SK-N-SH (cell line): ENCODE results near the gene ATF6. TPM values are rescaled to one million over a fixed set of nuclear protein-coding genes. Genes with fewer than 3 reads are reported as not detected.

Experiments used
- CTCF ChIA-PET: fragments of 300-600, 350-600 bp; formaldehyde crosslinking; extraction: SDS; loops from one replicate; lab custom pipeline; 2021; lab: Yijun Ruan, JAX
- POLR2A ChIA-PET: fragments of 350-600 bp; sonication (Branson Sonifier 250); formaldehyde crosslinking; extraction: SDS; loops from one replicate; lab custom pipeline; 2020; ENCODE audit warnings: antibody characterized with exemption, inconsistent platforms; lab: Yijun Ruan, JAX
- DNase-seq: peaks from one replicate; pipeline ENCODE4 v3.0.0; 2012
- H2AFZ ChIP-seq: fragments of 200-600 bp; sonication (generic); 2 replicates; pipeline ENCODE4 v1.8.1; 2016; ENCODE audit warnings: antibody characterized with exemption, mild to moderate bottlenecking, low read depth
- H3F3A ChIP-seq: fragments of 200-600 bp; sonication (generic); replicated peaks from 2 replicates; pipeline ENCODE3; 2016; ENCODE audit warnings: antibody characterized with exemption, mild to moderate bottlenecking; ENCODE audit not compliant: insufficient read depth
- H3K27ac ChIP-seq, 2 experiments: fragments of 200-500 bp in 1 of 2; fragments of 200-600 bp in 1 of 2; sonication (Bioruptor generic) in 1 of 2; sonication (generic), shearing (Covaris generic) in 1 of 2; 2 replicates each; pipeline versions ENCODE4 v1.5.1 to v1.6.1; 2014 to 2016; ENCODE audit warnings: low read depth in 2 of 2, inconsistent platforms in 1 of 2, low read length in 1 of 2, mild to moderate bottlenecking in 1 of 2, mixed read lengths in 1 of 2
- H3K27me3 ChIP-seq: fragments of 200-600 bp; sonication (generic), shearing (Covaris generic); 2 replicates; pipeline ENCODE4 v1.6.1; 2016; ENCODE audit warnings: mixed run types; ENCODE audit not compliant: insufficient read depth
- H3K36me3 ChIP-seq, 2 experiments: fragments of 200-500 bp in 1 of 2; fragments of 200-600 bp in 1 of 2; sonication (Bioruptor generic) in 1 of 2; sonication (generic) in 1 of 2; replicated peaks in 1 of 2; 2 replicates each; pipeline versions ENCODE3 to v1.5.1; 2014 to 2016; ENCODE audit warnings: low read length in 1 of 2, mild to moderate bottlenecking in 1 of 2; ENCODE audit not compliant: insufficient read depth in 2 of 2, control insufficient read depth in 1 of 2
- H3K4me1 ChIP-seq, 2 experiments: fragments of 200-500 bp in 1 of 2; fragments of 200-600 bp in 1 of 2; sonication (Bioruptor generic) in 1 of 2; sonication (generic), shearing (Covaris generic) in 1 of 2; 2 replicates each; pipeline versions ENCODE4 v1.5.1 to v1.6.1; 2014 to 2016; ENCODE audit warnings: low read depth in 1 of 2, low read length in 1 of 2, mixed run types in 1 of 2; ENCODE audit not compliant: insufficient read depth in 2 of 2, control insufficient read depth in 1 of 2
- H3K4me2 ChIP-seq: fragments of 200-600 bp; sonication (generic), shearing (Covaris generic); 2 replicates; pipeline ENCODE4 v1.6.1; 2017; ENCODE audit warnings: mixed run types
- H3K4me3 ChIP-seq, 2 experiments: fragments of 200-500 bp in 1 of 2; fragments of 200-600 bp in 1 of 2; sonication (Bioruptor generic) in 1 of 2; sonication (generic), shearing (Covaris generic) in 1 of 2; 2 replicates each; pipeline versions ENCODE4 v1.5.1 to v1.8.1; 2014 to 2016; ENCODE audit warnings: low read depth in 2 of 2, inconsistent platforms in 1 of 2, low read length in 1 of 2, mild to moderate bottlenecking in 1 of 2, mixed read lengths in 1 of 2, moderate library complexity in 1 of 2
- H3K79me2 ChIP-seq: fragments of 200-600 bp; sonication (generic); 2 replicates; pipeline ENCODE4 v1.8.1; 2017; ENCODE audit warnings: mild to moderate bottlenecking; ENCODE audit not compliant: insufficient read depth
- H3K9ac ChIP-seq: fragments of 200-600 bp; sonication (generic); 2 replicates; pipeline ENCODE4 v1.6.1; 2017; ENCODE audit warnings: mixed run types
- H3K9me2 ChIP-seq: fragments of 200-600 bp; sonication (generic); 2 replicates; pipeline ENCODE4 v1.6.1; 2017; ENCODE audit warnings: mixed run types
- H3K9me3 ChIP-seq: fragments of 200-600 bp; sonication (generic); 2 replicates; pipeline ENCODE4 v1.6.1; 2017; ENCODE audit warnings: mixed run types, mild to moderate bottlenecking, moderate library complexity
- H4K20me1 ChIP-seq: fragments of 200-600 bp; sonication (generic); 2 replicates; pipeline ENCODE4 v1.6.1; 2017; ENCODE audit warnings: mild to moderate bottlenecking, mixed run types; ENCODE audit not compliant: insufficient read depth
- CHD2 ChIP-seq: fragments of 150-350 bp; IDR thresholded peaks from 2 replicates; pipeline ENCODE4 v1.6.1; 2018; ENCODE audit warnings: low read length; ENCODE audit not compliant: partially characterized antibody
- CTCF ChIP-seq: fragments of 200-600 bp; sonication (generic); IDR thresholded peaks from 2 replicates; pipeline ENCODE4 v1.6.1; 2017; ENCODE audit warnings: antibody characterized with exemption, mild to moderate bottlenecking, moderate library complexity
- ELF1 ChIP-seq: IDR thresholded peaks from 2 replicates; pipeline ENCODE4 v1.4.0; 2012
- FOSL2 ChIP-seq: IDR thresholded peaks from 2 replicates; pipeline ENCODE4 v1.4.0; 2012; ENCODE audit warnings: low read depth, mild to moderate bottlenecking, moderate library complexity, borderline replicate concordance
- FOXM1 ChIP-seq: IDR thresholded peaks from 2 replicates; pipeline ENCODE4 v1.4.0; 2012; ENCODE audit warnings: low read depth, mild to moderate bottlenecking
- GABPA ChIP-seq: IDR thresholded peaks from 2 replicates; pipeline ENCODE4 v1.4.0; 2012; ENCODE audit warnings: low read depth, mild to moderate bottlenecking
- GATA2 ChIP-seq: sonication (generic); formaldehyde crosslinking; IDR thresholded peaks from 2 replicates; pipeline ENCODE4 v1.5.0; 2020; ENCODE audit warnings: mild to moderate bottlenecking, missing genetic modification reagents
- IRF3 ChIP-seq: fragments of 150-350 bp; IDR thresholded peaks from 2 replicates; pipeline ENCODE4 v1.6.1; 2016; ENCODE audit warnings: mild to moderate bottlenecking, low read depth, low read length
- JUND ChIP-seq: IDR thresholded peaks from 2 replicates; pipeline ENCODE4 v1.4.0; 2012
- MAX ChIP-seq: IDR thresholded peaks from 2 replicates; pipeline ENCODE4 v1.4.0; 2012; ENCODE audit warnings: low read depth
- MEF2A ChIP-seq: IDR thresholded peaks from 2 replicates; pipeline ENCODE4 v1.4.0; 2012; ENCODE audit warnings: low read depth, borderline replicate concordance
- MXI1 ChIP-seq: IDR thresholded peaks from 2 replicates; pipeline ENCODE4 v1.6.1; 2012; ENCODE audit warnings: mild to moderate bottlenecking, low read depth, low read length, improper control_type of control experiment
- POLR2AphosphoS5 ChIP-seq: IDR thresholded peaks from 2 replicates; pipeline ENCODE4 v1.6.1; 2012; ENCODE audit warnings: low read depth, low read length
- RCOR1 ChIP-seq: fragments of 150-350 bp; IDR thresholded peaks from 2 replicates; pipeline ENCODE4 v1.6.1; 2017; ENCODE audit warnings: antibody characterized with exemption, low read length
- RXRA ChIP-seq: IDR thresholded peaks from 2 replicates; pipeline ENCODE4 v1.4.0; 2012; ENCODE audit warnings: low read depth, mild to moderate bottlenecking, borderline replicate concordance
- SMC3 ChIP-seq: IDR thresholded peaks from 2 replicates; pipeline ENCODE4 v1.6.1; 2012; ENCODE audit warnings: low read depth, low read length, improper control_type of control experiment
- TAF1 ChIP-seq: IDR thresholded peaks from 2 replicates; pipeline ENCODE4 v1.6.1; 2012; ENCODE audit warnings: low read depth, mild to moderate bottlenecking, low read length, moderate library complexity, borderline replicate concordance
- TEAD4 ChIP-seq: IDR thresholded peaks from 2 replicates; pipeline ENCODE4 v1.4.0; 2012; ENCODE audit warnings: mild to moderate bottlenecking, borderline replicate concordance; ENCODE audit not compliant: insufficient read depth
- USF2 ChIP-seq: fragments of 150-350 bp; IDR thresholded peaks from 2 replicates; pipeline ENCODE4 v1.6.1; 2017; ENCODE audit warnings: antibody characterized with exemption, low read length, low read depth, borderline replicate concordance
- YY1 ChIP-seq: IDR thresholded peaks from 2 replicates; pipeline ENCODE4 v1.4.0; 2012; ENCODE audit warnings: low read depth, mild to moderate bottlenecking
- WGBS: methylation state at CpG from one replicate; pipeline ENCODE4 v1.1.6; 2017; ENCODE audit warnings: low lambda C conversion rate; 5-methylcytosine and 5-hydroxymethylcytosine counted together
- polyA plus RNA-seq, 3 experiments: library from polyadenylated mRNA; depleted of rRNA; stranded (reverse); fragments of >200 nt; gene quantifications; 2 replicates each; pipeline ENCODE4 v1.2.3, GENCODE V29; 2012

ATF6 gene
- polyA plus RNA-seq, 1 of the 3 experiments (the other 2 are of a cell fraction) = 8.8 TPM

- Histone ChIP-seq H4K20me1 (no peaks in the 10 kb centered on the region), H3K9me2 (no peaks in the 10 kb centered on the region), H3K27ac (no peak overlapping the region), H3K36me3 (no peaks in the 10 kb centered on the region), H3K4me2 (no peak overlapping the region), H3K27me3 (no peaks in the 10 kb centered on the region), H3K79me2 (no peaks in the 10 kb centered on the region), H3F3A (no peaks in the 10 kb centered on the region), H3K9ac (no peak overlapping the region), H3K9me3 (no peaks in the 10 kb centered on the region), H3K4me3 (no peak overlapping the region), H3K4me1 (no peaks in the 10 kb centered on the region), H2AFZ (no peak overlapping the region)
- WGBS = 75% methylated on average over 9 of the region's 9 CpGs
- POLR2A ChIA-PET = no interaction called here
- TF ChIP-seq GABPA (no peak), GATA2 (CRISPR knock-in tag) (no peak), FOSL2 (no peak), RCOR1 (no peak), ELF1 (no peak), CTCF (no peak), MEF2A (no peak), RXRA (no peak), JUND (no peak), USF2 (no peak), TEAD4 (no peak), TAF1 (no peak), CHD2 (no peak), YY1 (no peak)
- CTCF ChIA-PET = interaction anchor here (1.0 to 1.5 kb wide), 2 partner anchors 30 to 54 kb away, joined by 4 to 5 read pairs; no protein-coding TSS in a partner anchor
- no peak for DNase-seq
These were observed 216.8 kb downstream of the ATF6 start for GRCh38 chr1:161982917-161983316.

- TF ChIP-seq SMC3 (no peak), MAX (no peak), IRF3 (no peak), CHD2 (no peak), USF2 (no peak), POLR2AphosphoS5 (no peak), TAF1 (no peak), FOXM1 (no peak), MXI1 (no peak)
- TF ChIP-seq, all 33 proteins: peak for 0
These were observed 217.6 kb downstream of the ATF6 start for GRCh38 chr1:161983725-161984124.

More at GRCh38 chr1:161983725-161984124, 217.6 kb downstream of the ATF6 start:
- H4K20me1 ChIP-seq = no peaks in the 10 kb centered on the region
- no peaks in the 10 kb centered on the region for H3K79me2 ChIP-seq
- no peaks in the 10 kb centered on the region for H3K4me1 ChIP-seq
- POLR2A ChIA-PET = no interaction called here
- H3K4me3 ChIP-seq = no peak overlapping the region
- H3K27me3 ChIP-seq = no peaks in the 10 kb centered on the region
- no peak overlapping the region for H2AFZ ChIP-seq
- no peaks in the 10 kb centered on the region for H3F3A ChIP-seq
- CTCF ChIA-PET = interaction anchor here (1.5 kb wide), 1 partner anchor 53 kb away, joined by 4 read pairs; no protein-coding TSS in a partner anchor
- H3K9me2 ChIP-seq = no peaks in the 10 kb centered on the region
- H3K36me3 ChIP-seq = no peaks in the 10 kb centered on the region
- DNase-seq = no peak
- no peak overlapping the region for H3K4me2 ChIP-seq
- no peak overlapping the region for H3K9ac ChIP-seq
- no peak overlapping the region for H3K27ac ChIP-seq
- H3K9me3 ChIP-seq = no peaks in the 10 kb centered on the region
- 91% methylated on average over 13 of the region's 22 CpGs for WGBS
